ENCODE data around the gene CHRNA3.

CHRNA3 gene

GRCh38 chr15:78620527-78621421 is at the start of gene CHRNA3:
Gene CHRNA3 (minus strand): TSS chr15:78620996. CDS start chr15:78620794, 202 bp downstream.
- FAIRE-seq (no peak), DNase-seq (ENCODE audit: low spot score) (peak; percentile 35)

DNA sequence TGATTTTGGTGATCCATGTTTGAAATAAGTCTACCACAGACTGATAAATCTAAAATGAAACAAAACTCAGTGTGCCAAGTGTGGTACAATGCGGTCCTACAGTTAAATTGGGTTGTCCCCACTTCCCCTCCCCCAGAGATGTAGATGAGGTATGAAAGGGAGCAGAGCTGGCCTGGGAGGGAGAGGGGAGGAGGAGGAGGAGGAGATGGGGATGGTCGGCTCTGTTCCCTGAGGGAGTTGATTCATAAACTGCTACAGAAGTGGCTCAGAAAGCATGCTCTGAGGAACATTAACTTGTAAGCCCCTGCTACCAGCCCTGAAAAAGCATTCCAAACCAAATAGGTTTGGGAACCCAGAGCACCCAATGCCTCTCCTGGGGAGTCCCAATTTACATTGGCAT is 48.2 kb upstream of the CHRNA3 start:
- DNase-seq (ENCODE audit: low spot score) (no peak), FAIRE-seq (no peak)

DNA sequence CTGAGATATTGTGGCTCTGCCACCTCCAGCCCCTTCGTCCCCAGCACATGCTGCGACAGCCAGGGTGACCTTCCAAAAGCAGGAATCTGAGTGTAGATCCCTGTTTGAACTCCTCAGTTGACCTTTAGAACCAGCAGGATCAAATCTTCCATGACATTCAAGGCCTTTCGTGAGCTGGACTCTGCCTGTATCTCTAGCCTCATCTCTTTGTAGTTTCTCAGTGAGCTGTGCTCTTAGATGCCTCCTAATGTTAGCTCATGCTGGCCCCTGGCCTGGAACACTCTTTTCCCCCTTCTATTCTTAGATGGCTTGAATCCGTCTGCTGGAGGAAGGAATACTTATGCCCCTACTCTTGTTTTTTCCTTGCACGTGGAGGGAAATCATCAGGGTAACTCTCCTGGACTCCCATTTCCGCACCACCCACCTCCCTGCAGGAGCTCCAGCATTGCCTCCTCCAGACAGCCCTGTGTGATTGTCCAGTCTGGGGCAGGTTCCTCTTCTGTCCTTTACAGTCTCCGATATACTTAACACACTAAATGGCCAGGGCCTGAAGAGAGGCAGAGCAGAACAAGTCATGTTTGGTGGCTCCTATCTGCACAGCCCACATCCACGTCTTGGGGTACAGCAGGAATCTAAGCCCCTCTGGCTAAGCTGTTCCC is 46.9 kb upstream of the CHRNA3 start:
- DNase-seq (ENCODE audit: low spot score), result no peak

GRCh38 chr15:78666010-78666409 is 45.2 kb upstream of the CHRNA3 start:
- FAIRE-seq, result no peak
- DNase-seq (ENCODE audit: low spot score), result no peak

More for the DNA sequence above, 46.9 kb upstream of the CHRNA3 start:
- no peak for FAIRE-seq

- DNase-seq (ENCODE audit: low spot score) (no peak), FAIRE-seq (no peak)
Measured at GRCh38 chr15:78663703-78664102, 42.9 kb upstream of the CHRNA3 start.

- DNase-seq (ENCODE audit: low spot score) (no peak), FAIRE-seq (no peak)
Measured at GRCh38 chr15:78662028-78662427, 41.2 kb upstream of the CHRNA3 start.

GRCh38 chr15:78661001-78661400 is 40.2 kb upstream of the CHRNA3 start:
- FAIRE-seq (no peak), DNase-seq (ENCODE audit: low spot score) (no peak)

DNA sequence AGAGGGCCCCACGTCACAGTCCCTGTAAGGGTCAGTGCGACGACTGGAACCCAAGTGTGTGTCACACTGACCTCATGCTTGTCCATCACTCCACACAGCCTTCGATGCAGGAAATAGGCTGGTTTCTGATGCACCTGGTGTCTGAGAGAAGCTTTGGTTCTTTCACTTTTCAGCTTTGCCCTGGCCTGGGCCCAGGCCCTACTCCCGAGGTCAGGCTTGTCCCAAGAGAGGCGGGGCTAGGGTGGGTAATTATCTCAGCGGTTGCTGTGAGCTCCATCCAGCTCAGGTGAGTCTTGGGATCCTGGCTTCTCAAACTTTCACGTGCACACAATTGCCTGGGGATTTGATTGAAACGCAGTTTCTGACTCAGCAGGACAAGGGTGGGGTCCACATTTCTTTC is 39.8 kb upstream of the CHRNA3 start:
- DNase-seq (ENCODE audit: low spot score) (no peak), FAIRE-seq (no peak)

DNA sequence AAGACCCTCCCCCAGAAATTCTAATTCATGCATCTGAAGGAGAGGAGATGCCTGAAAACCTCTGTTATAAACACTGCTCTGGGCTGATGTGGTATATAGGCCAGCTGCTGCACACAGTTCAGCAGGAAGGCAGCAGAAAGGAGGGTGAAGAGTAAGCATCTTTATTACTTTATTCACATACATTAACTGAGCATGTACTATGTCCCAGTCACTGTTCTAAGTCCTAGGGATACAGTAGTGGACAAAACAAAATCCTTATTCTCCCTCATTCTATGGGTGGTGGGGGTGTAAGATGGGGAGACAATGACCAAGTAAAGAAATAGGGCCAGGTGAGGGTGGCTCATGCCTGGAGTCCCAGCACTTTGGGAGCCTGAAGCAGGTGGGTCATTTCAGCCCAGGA is 38.0 kb upstream of the CHRNA3 start:
- DNase-seq (ENCODE audit: low spot score) (no peak), FAIRE-seq (no peak)

DNA sequence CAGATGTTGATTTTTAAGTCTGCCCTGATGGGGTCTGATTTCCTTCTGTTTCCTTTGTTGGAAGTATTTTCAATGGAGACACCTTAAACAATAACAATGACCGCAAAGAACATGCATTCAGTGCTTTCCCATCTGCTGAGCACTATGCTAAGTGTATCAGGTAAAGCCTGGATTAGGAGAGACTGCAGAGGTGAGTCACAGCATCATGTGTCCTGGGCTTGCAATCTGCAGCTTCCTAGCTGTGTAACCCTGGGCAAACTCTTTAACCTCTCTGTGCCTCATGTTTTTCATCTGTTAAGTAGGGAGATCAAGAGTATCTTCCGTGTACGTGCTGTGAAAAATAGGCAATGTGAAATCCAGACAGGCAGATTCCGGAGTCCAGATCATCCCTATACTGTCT is 33.5 kb upstream of the CHRNA3 start:
- FAIRE-seq (no peak), DNase-seq (ENCODE audit: low spot score) (no peak)

- DNase-seq (ENCODE audit: low spot score) (no peak), FAIRE-seq (no peak)
Measured at GRCh38 chr15:78651930-78652615, 31.3 kb upstream of the CHRNA3 start.

GRCh38 chr15:78651007-78651406 is 30.2 kb upstream of the CHRNA3 start:
- FAIRE-seq (no peak), DNase-seq (ENCODE audit: low spot score) (no peak)

GRCh38 chr15:78650022-78650421 is 29.2 kb upstream of the CHRNA3 start:
- FAIRE-seq (no peak), DNase-seq (ENCODE audit: low spot score) (no peak)

DNA sequence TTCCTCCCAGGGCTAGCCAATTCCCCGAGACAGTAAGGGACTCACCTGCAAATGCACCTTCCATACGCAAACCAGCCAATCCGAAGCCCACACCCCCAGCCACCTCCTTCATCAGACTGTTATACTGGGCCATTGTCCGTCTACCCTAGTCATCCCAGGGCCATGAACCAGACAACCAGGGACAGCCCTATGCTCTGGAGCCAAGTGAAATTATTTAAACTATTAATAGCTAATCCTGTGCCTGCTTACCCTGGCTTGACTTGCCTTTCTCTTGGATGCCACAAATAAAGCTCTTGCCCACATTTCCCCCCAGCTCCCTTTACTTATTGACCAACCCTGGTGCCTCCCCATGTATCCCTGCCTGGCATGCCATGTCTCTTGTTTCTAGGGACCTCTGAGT is 24.2 kb upstream of the CHRNA3 start:
- DNase-seq (ENCODE audit: low spot score), result no peak
- FAIRE-seq, result no peak

GRCh38 chr15:78642331-78642730 is 21.5 kb upstream of the CHRNA3 start:
- no peak for FAIRE-seq
- DNase-seq (ENCODE audit: low spot score), result no peak

DNA sequence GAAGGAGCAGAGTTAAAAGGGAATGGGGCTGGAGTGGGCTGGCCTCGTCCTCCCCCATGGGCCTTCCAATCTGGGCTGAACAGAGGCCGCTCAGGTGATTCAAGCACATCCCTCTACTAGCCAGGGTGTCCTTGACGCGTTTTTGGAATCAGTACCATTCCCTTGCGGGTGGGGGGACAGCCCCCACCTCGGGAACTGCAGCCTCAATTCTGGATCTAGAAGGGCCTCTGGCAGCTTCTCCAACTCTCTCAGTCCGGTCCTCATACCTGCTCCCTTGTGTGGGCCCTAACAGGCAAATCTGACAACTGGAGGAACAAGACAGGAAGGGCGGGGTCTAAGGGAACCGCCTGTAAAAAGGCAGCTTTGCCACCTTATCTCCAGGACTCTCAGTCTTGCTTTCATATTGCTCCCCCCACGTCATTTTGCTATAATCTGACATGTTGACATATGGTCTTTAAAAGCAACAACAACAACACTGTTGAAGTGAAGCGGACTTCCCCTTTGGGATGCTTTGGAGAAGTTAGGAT is 21.0 kb upstream of the CHRNA3 start:
- no peak for FAIRE-seq
- DNase-seq (ENCODE audit: low spot score), result no peak

DNA sequence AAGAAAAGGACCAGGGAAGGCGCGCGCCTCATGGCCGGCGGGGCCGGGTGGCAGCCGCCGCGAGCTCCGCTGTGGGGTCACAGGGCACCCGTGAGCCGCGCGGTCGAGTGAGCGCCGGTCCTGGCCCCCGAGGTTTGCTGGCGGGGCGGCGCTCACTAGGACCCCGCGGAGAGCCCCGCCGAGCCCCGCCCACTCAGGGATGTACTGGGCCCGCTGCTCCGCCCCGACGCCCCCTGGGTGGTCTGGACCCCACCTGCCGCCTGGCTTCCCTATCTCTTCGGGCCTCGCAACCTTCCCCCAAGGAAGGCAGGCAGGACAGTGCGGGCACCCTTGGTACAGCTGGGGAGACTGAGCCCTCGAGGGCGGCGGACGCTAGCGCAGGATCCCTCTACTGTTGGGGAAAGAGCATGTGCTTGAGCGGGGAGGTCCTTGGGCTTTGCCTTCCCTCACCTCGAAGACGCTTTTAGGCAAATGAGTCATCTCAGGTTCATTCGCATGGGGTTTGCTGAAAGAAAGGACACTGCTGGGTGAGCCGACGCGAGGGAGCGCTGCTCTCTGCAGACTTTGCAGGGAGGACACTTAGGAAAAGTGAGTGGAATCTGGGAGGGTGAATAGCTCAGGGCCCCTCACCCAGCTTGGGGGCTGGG is 20.4 kb upstream of the CHRNA3 start, which contains the start of gene CHRNB4:
Gene CHRNB4 (minus strand): TSS at position 109 of the 647 bp plus-strand sequence. CDS start 77 bp downstream, at position 32.
- FAIRE-seq (no peak), DNase-seq (ENCODE audit: low spot score) (peak; percentile 63)

GRCh38 chr15:78640527-78641101 is 19.8 kb upstream of the CHRNA3 start:
- DNase-seq (ENCODE audit: low spot score), result peak; percentile 38
- no peak for FAIRE-seq

- DNase-seq (ENCODE audit: low spot score) (peak; percentile 68), FAIRE-seq (no peak)
Measured at GRCh38 chr15:78638658-78639314, 18.0 kb upstream of the CHRNA3 start.

DNA sequence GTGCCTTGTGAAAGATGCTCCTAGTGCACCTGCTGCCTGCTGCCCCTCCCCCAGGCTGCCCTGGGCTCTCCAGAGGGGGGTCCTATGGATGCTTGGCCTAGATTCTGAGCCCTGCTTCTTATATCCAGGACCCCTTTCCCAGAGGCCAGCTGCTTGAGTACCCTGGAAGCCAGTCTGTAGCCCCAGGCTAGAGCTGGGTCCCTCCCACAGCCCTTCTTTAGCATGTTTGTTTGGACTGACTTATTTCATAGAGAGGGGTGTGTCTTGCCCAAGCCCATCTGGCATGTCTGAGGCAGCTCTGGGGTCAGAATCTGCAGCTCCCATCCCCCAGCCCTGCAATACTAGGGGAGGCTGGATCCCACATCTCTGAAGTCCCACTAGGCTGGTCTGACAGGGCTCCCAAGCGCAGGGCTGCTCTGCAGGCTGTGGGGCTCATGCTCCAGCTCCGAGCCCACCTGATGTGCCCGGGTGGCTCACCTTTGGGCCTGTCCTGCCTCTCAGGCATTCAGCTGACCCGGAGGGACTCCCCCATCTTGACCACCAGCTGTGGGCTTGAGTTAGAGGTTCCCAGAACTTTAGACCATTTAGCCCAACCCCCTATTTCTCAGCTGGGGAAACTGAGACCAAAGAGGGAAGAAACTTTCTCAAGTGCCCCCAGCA is 17.1 kb upstream of the CHRNA3 start:
- FAIRE-seq (no peak), DNase-seq (ENCODE audit: low spot score) (no peak)

All from urothelium cell line (cell line).